Metanephros (tissue), 1 donor: ENCODE results near the gene SOWAHB. TPM values are rescaled to one million over a fixed set of nuclear protein-coding genes. Genes with fewer than 3 reads are reported as not detected.

Experiments
- total RNA-seq: library from RNA; depleted of rRNA; stranded (reverse); fragments of >200 nt; gene quantifications from one replicate; pipeline ENCODE4 v1.2.3, GENCODE V29; 2014

SOWAHB gene
- total RNA-seq: 7.1 TPM

GRCh38 chr4:76897536-76898384 lies at the start of gene SOWAHB:
TSS of gene SOWAHB (minus strand) at chr4:76898144. CDS start at chr4:76897849, 295 bp downstream.

Other genes starting within 250 kb of the SOWAHB start
- 184 TPM for gene SEPTIN11, start 51.6 kb upstream of the SOWAHB start, total RNA-seq
- 331 TPM for gene CCNI, start 177.8 kb upstream of the SOWAHB start, total RNA-seq